Measurements from ENCODE around the gene ALDH1L1.

- TF ChIP-seq CTCF (conservative IDR thresholded peaks at IDR 0.05 in 1 of 2, IDR thresholded peaks at IDR 0.05 in 1 of 2; ENCODE audit: extremely low read depth in 1 of 2, insufficient read depth in 1 of 2, low read depth in 1 of 2, low read length in 2 of 2) (no peak), EZH2 (IDR thresholded peaks at IDR 0.05; ENCODE audit: borderline replicate concordance, low read length) (no peak)
These were observed 45.3 kb downstream of the ALDH1L1 start for GRCh38 chr3:126135071-126135405.
